HepG2 (cell line): Measurements from ENCODE around the gene SCN9A. TPM values are rescaled to one million over a fixed set of nuclear protein-coding genes. Genes with fewer than 3 reads are reported as not detected.

Experiments used
- CBX1 ChIP-seq: IDR thresholded peaks from one replicate; pipeline ENCODE4 v1.6.1; 2016; ENCODE audit warnings: antibody characterized with exemption, low read depth
- GATAD2A ChIP-seq: IDR thresholded peaks from 2 replicates; pipeline ENCODE4 v1.6.1; 2016
- HNRNPUL1 ChIP-seq: fragments of 200-400 bp; formaldehyde crosslinking; IDR thresholded peaks from 2 replicates; pipeline ENCODE4 v1.6.1; 2017; ENCODE audit warnings: low read depth, mild to moderate bottlenecking, low read length, moderate library complexity
- HOXA3 ChIP-seq: sonication (generic); formaldehyde crosslinking; IDR thresholded peaks from 2 replicates; pipeline ENCODE4 v1.5.0; 2020; ENCODE audit warnings: missing genetic modification reagents
- HOXA5 ChIP-seq: sonication (generic); formaldehyde crosslinking; IDR thresholded peaks from 2 replicates; pipeline ENCODE4 v1.4.0; 2020; ENCODE audit warnings: missing genetic modification reagents
- JUND ChIP-seq: sonication (generic); formaldehyde crosslinking; IDR thresholded peaks from 2 replicates; pipeline ENCODE4 v1.8.0; 2022; ENCODE audit warnings: mild to moderate bottlenecking, missing genetic modification reagents
- KDM3A ChIP-seq: IDR thresholded peaks from 2 replicates; pipeline ENCODE4 v1.6.1; 2018; ENCODE audit warnings: low read depth, missing compliant biosample characterization
- KDM6A ChIP-seq: IDR thresholded peaks from 2 replicates; pipeline ENCODE4 v1.6.1; 2016; ENCODE audit warnings: low read depth
- MIER3 ChIP-seq: IDR thresholded peaks from 2 replicates; pipeline ENCODE4 v1.6.1; 2016; ENCODE audit warnings: missing compliant biosample characterization, borderline replicate concordance
- ONECUT2 ChIP-seq: sonication (generic); formaldehyde crosslinking; IDR thresholded peaks from 2 replicates; pipeline ENCODE4 v1.4.0; 2020; ENCODE audit warnings: missing genetic modification reagents
- SMC3 ChIP-seq: IDR thresholded peaks from 2 replicates; pipeline ENCODE4 v1.6.1; 2011; ENCODE audit warnings: low read length, improper control_type of control experiment
- TBX3 ChIP-seq: fragments of 450-650 bp; IDR thresholded peaks from 2 replicates; pipeline ENCODE4 v1.6.1; 2017; ENCODE audit warnings: antibody characterized with exemption, mild to moderate bottlenecking, inconsistent platforms, borderline replicate concordance
- ZNF619 ChIP-seq: sonication (generic); formaldehyde crosslinking; IDR thresholded peaks from 2 replicates; pipeline ENCODE4 v1.4.0; 2020; ENCODE audit warnings: mild to moderate bottlenecking, missing genetic modification reagents
- ZNF644 ChIP-seq: IDR thresholded peaks from 2 replicates; pipeline ENCODE4 v1.6.1; 2016; ENCODE audit warnings: low read depth
- ZNF652 ChIP-seq: IDR thresholded peaks from 2 replicates; pipeline ENCODE4 v1.6.1; 2016; ENCODE audit warnings: low read depth, borderline replicate concordance
- ZNF703 ChIP-seq: sonication (generic); formaldehyde crosslinking; IDR thresholded peaks from 2 replicates; pipeline ENCODE4 v1.5.1; 2020; ENCODE audit warnings: missing genetic modification reagents, mild to moderate bottlenecking, moderate library complexity, borderline replicate concordance
- ZSCAN12 ChIP-seq: sonication (generic); formaldehyde crosslinking; IDR thresholded peaks from 2 replicates; pipeline ENCODE4 v1.9.0; 2021; ENCODE audit warnings: mild to moderate bottlenecking, missing genetic modification reagents
- polyA plus RNA-seq, 8 experiments: library from polyadenylated mRNA; depleted of rRNA in 3 of 8; stranded (reverse) in 7 of 8; unstranded in 1 of 8; fragments of >200 nt; fragmentation: Illumina TruSeq in 4 of 8; extraction: Trizol in 4 of 8; gene quantifications; 2 replicates each; pipeline versions ENCODE4 v1.2.1 to v1.2.3, GENCODE V29; 2011 to 2016; ENCODE audit warnings: low read depth in 4 of 8, missing spikeins in 1 of 8, mixed read lengths in 1 of 8; ENCODE audit not compliant: insufficient read depth in 1 of 8
- total RNA-seq, 5 experiments: library from RNA; depleted of rRNA; stranded (reverse); fragments of >200 nt; fragmentation: Illumina TruSeq; extraction: Trizol; gene quantifications; 2 replicates each; pipeline ENCODE4 v1.2.3, GENCODE V29; 2016; ENCODE audit warnings: low read depth in 1 of 5
- TF ChIP-seq, protein P1 (sequence below), 2 experiments: sonication (generic) in 1 of 2; formaldehyde crosslinking in 1 of 2; IDR thresholded peaks; 2 replicates each; pipeline versions ENCODE4 v1.4.0 to v1.6.1; 2016 to 2020; ENCODE audit warnings: borderline replicate concordance in 1 of 2, low read depth in 1 of 2, mild to moderate bottlenecking in 1 of 2, missing genetic modification reagents in 1 of 2
- TF ChIP-seq, protein P2 (sequence below): sonication (generic); formaldehyde crosslinking; IDR thresholded peaks from 2 replicates; pipeline ENCODE4 v1.4.0; 2020; ENCODE audit warnings: missing genetic modification reagents
- TF ChIP-seq, protein P3 (sequence below): sonication (generic); formaldehyde crosslinking; IDR thresholded peaks from 2 replicates; pipeline ENCODE4 v1.5.0; 2020; ENCODE audit warnings: missing genetic modification reagents
- TF ChIP-seq, protein P4 (sequence below): IDR thresholded peaks from 2 replicates; pipeline ENCODE4 v1.6.1; 2012; ENCODE audit warnings: low read depth, low read length, improper control_type of control experiment
- TF ChIP-seq, protein P5 (sequence below): sonication (generic); formaldehyde crosslinking; IDR thresholded peaks from 2 replicates; pipeline ENCODE4 v1.8.0; 2022; ENCODE audit warnings: missing genetic modification reagents, mild to moderate bottlenecking, inconsistent platforms, borderline replicate concordance

SCN9A gene
- total and polyA plus RNA-seq, 2 of the 13 experiments (the other 11 are each of a cell fraction or from before 2014, with no cell fraction given), result 15.3 to 24.3 TPM

DNA sequence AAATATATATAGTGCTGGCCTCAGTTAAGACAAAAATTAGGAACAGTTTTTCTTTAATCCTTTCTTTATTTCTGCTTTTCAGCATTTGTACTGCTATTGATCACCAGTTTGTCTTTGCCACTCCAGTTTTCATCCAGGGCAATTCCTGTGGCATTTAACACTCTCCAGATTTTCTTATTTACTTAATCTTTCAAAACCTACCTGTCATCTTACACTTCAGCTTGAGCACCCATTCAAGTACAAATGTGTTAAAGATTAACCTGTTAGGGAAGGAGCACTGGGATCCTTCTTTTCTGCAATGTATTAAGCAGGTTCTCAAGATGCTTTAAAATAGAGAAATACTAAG, 146.1 kb downstream of the SCN9A start (continued):
- TF ChIP-seq, protein P1, sequence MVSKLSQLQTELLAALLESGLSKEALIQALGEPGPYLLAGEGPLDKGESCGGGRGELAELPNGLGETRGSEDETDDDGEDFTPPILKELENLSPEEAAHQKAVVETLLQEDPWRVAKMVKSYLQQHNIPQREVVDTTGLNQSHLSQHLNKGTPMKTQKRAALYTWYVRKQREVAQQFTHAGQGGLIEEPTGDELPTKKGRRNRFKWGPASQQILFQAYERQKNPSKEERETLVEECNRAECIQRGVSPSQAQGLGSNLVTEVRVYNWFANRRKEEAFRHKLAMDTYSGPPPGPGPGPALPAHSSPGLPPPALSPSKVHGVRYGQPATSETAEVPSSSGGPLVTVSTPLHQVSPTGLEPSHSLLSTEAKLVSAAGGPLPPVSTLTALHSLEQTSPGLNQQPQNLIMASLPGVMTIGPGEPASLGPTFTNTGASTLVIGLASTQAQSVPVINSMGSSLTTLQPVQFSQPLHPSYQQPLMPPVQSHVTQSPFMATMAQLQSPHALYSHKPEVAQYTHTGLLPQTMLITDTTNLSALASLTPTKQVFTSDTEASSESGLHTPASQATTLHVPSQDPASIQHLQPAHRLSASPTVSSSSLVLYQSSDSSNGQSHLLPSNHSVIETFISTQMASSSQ (IDR thresholded peaks at IDR 0.05; ENCODE audit: low read depth), result peak; percentile 90; the same call in 1 of the 2 replicates
- TF ChIP-seq, protein P1 (CRISPR knock-in tag; IDR thresholded peaks at IDR 0.05; ENCODE audit: borderline replicate concordance), result no peak
- peak; percentile 80; the same call in 1 of the 2 replicates for TF ChIP-seq KDM6A (CRISPR knock-in tag)
- peak; percentile 13; the same call in 1 of the 2 replicates for TF ChIP-seq ZNF644 (CRISPR knock-in tag)
- peak; percentile 4; the same call in 1 of the 2 replicates for TF ChIP-seq HOXA5 (CRISPR knock-in tag)
- TF ChIP-seq ZNF619 (CRISPR knock-in tag), result no peak
- TF ChIP-seq, protein P2, sequence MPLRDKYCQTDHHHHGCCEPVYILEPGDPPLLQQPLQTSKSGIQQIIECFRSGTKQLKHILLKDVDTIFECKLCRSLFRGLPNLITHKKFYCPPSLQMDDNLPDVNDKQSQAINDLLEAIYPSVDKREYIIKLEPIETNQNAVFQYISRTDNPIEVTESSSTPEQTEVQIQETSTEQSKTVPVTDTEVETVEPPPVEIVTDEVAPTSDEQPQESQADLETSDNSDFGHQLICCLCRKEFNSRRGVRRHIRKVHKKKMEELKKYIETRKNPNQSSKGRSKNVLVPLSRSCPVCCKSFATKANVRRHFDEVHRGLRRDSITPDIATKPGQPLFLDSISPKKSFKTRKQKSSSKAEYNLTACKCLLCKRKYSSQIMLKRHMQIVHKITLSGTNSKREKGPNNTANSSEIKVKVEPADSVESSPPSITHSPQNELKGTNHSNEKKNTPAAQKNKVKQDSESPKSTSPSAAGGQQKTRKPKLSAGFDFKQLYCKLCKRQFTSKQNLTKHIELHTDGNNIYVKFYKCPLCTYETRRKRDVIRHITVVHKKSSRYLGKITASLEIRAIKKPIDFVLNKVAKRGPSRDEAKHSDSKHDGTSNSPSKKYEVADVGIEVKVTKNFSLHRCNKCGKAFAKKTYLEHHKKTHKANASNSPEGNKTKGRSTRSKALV, result peak; percentile 10; the same call in 1 of the 2 replicates
- 0 out of 2 replicates have a peak, but pooled peaks have one; percentile 43 for TF ChIP-seq ZSCAN12 (CRISPR knock-in tag)
- TF ChIP-seq ZNF652 (CRISPR knock-in tag), result peak; percentile 44; the same call in 1 of the 2 replicates
- 0 out of 2 replicates have a peak, but pooled peaks have one; percentile 8 for TF ChIP-seq HOXA3
- TF ChIP-seq SMC3, result no peak
- TF ChIP-seq, protein P3, sequence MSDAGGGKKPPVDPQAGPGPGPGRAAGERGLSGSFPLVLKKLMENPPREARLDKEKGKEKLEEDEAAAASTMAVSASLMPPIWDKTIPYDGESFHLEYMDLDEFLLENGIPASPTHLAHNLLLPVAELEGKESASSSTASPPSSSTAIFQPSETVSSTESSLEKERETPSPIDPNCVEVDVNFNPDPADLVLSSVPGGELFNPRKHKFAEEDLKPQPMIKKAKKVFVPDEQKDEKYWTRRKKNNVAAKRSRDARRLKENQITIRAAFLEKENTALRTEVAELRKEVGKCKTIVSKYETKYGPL, result no peak
- no peak for TF ChIP-seq ZNF703 (CRISPR knock-in tag)
- peak; percentile 54; the same call in 1 of the 2 replicates for TF ChIP-seq GATAD2A (CRISPR knock-in tag)
- TF ChIP-seq, protein P4, sequence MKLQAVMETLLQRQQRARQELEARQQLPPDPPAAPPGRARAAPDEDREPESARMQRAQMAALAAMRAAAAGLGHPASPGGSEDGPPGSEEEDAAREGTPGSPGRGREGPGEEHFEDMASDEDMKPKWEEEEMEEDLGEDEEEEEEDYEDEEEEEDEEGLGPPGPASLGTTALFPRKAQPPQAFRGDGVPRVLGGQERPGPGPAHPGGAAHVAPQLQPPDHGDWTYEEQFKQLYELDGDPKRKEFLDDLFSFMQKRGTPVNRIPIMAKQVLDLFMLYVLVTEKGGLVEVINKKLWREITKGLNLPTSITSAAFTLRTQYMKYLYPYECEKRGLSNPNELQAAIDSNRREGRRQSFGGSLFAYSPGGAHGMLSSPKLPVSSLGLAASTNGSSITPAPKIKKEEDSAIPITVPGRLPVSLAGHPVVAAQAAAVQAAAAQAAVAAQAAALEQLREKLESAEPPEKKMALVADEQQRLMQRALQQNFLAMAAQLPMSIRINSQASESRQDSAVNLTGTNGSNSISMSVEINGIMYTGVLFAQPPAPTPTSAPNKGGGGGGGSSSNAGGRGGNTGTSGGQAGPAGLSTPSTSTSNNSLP, result peak; percentile 24
- TF ChIP-seq CBX1, result no peak
- no peak for TF ChIP-seq JUND (CRISPR knock-in tag)
- 0 out of 2 replicates have a peak, but pooled peaks have one; percentile 3 for TF ChIP-seq KDM3A (CRISPR knock-in tag)
- TF ChIP-seq HNRNPUL1, result peak; percentile 69
- TF ChIP-seq TBX3, result peak; percentile 61; the same call in 1 of the 2 replicates
- peak; percentile 56 for TF ChIP-seq ONECUT2 (CRISPR knock-in tag)
- TF ChIP-seq, protein P5, sequence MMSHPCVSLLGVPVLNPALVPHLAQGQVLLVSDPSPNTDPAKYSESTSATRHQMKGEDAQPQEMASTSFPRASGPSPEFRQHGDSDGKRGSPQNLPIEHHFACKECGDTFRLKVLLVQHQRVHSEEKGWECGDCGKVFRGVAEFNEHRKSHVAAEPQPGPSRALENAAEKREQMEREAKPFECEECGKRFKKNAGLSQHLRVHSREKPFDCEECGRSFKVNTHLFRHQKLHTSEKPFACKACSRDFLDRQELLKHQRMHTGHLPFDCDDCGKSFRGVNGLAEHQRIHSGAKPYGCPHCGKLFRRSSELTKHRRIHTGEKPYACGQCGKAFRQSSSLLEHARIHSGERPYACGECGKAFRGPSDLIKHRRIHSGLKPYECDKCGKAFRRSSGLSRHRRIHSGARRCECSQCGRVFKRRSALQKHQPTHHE (CRISPR knock-in tag), result no peak
- TF ChIP-seq MIER3 (CRISPR knock-in tag), result peak; percentile 14; the same call in 1 of the 2 replicates
